Trophoblast cell (in vitro differentiated cells and primary cell): Measurements from ENCODE around the gene MAP3K12.

Experiments
- DNase-seq, 2 donors: peaks; one replicate each; pipeline ENCODE4 v3.0.0-alpha.2; 2016
- H2AFZ ChIP-seq: 2 replicates; pipeline ENCODE4 v1.6.1; 2013; ENCODE audit warnings: low read length, moderate library complexity, mild to moderate bottlenecking; ENCODE audit not compliant: insufficient read depth, poor library complexity
- H2AK5ac ChIP-seq: 2 replicates; pipeline ENCODE4 v1.6.1; 2013; ENCODE audit warnings: mild to moderate bottlenecking, low read length
- H2BK120ac ChIP-seq: 2 replicates; pipeline ENCODE4 v1.6.1; 2013; ENCODE audit warnings: low read length, mild to moderate bottlenecking, moderate library complexity; ENCODE audit not compliant: insufficient read depth, poor library complexity
- H2BK12ac ChIP-seq: 2 replicates; pipeline ENCODE4 v1.6.1; 2013; ENCODE audit warnings: mild to moderate bottlenecking, low read length, moderate library complexity
- H2BK5ac ChIP-seq: 2 replicates; pipeline ENCODE4 v1.6.1; 2013; ENCODE audit warnings: low read length, low read depth, moderate library complexity, mild to moderate bottlenecking; ENCODE audit not compliant: poor library complexity
- H3K14ac ChIP-seq: 2 replicates; pipeline ENCODE4 v1.6.1; 2013; ENCODE audit warnings: mild to moderate bottlenecking, low read length
- H3K18ac ChIP-seq: 2 replicates; pipeline ENCODE4 v1.6.1; 2013; ENCODE audit warnings: mild to moderate bottlenecking, low read length
- H3K23ac ChIP-seq: 2 replicates; pipeline ENCODE4 v1.6.1; 2013; ENCODE audit warnings: low read length
- H3K27ac ChIP-seq: 2 replicates; pipeline ENCODE4 v1.5.1; 2013; ENCODE audit warnings: low read depth, mild to moderate bottlenecking, inconsistent platforms, low read length, moderate library complexity
- H3K27me3 ChIP-seq: 2 replicates; pipeline ENCODE4 v1.6.1; 2013; ENCODE audit warnings: inconsistent platforms, mild to moderate bottlenecking, low read length, moderate library complexity; ENCODE audit not compliant: insufficient read depth
- H3K36me3 ChIP-seq, 2 experiments: 1 replicate in 1 of 2; 2 replicates in 1 of 2; pipeline ENCODE4 v1.6.1; 2013; ENCODE audit warnings: low read length in 2 of 2, mild to moderate bottlenecking in 2 of 2, moderate library complexity in 1 of 2; ENCODE audit not compliant: insufficient read depth in 2 of 2, control insufficient read depth in 1 of 2
- H3K4ac ChIP-seq: 2 replicates; pipeline ENCODE4 v1.6.1; 2013; ENCODE audit warnings: low read depth, mild to moderate bottlenecking, low read length, moderate library complexity
- H3K4me1 ChIP-seq, 2 experiments: 1 replicate in 1 of 2; 2 replicates in 1 of 2; pipeline ENCODE4 v1.6.1; 2013; ENCODE audit warnings: low read length in 2 of 2, mild to moderate bottlenecking in 2 of 2, moderate library complexity in 1 of 2; ENCODE audit not compliant: insufficient read depth in 2 of 2, control insufficient read depth in 1 of 2
- H3K4me2 ChIP-seq: 2 replicates; pipeline ENCODE4 v1.6.1; 2013; ENCODE audit warnings: inconsistent platforms, mild to moderate bottlenecking, low read length, moderate library complexity
- H3K4me3 ChIP-seq: 2 replicates; pipeline ENCODE4 v1.5.1; 2013; ENCODE audit warnings: mild to moderate bottlenecking, low read depth, low read length, inconsistent platforms
- H3K79me1 ChIP-seq: one replicate; pipeline ENCODE4 v1.6.1; 2013; ENCODE audit warnings: low read length
- H3K79me2 ChIP-seq: 2 replicates; pipeline ENCODE4 v1.6.1; 2013; ENCODE audit warnings: low read length, mild to moderate bottlenecking; ENCODE audit not compliant: control insufficient read depth, insufficient read depth, poor library complexity
- H3K9ac ChIP-seq: 2 replicates; pipeline ENCODE4 v1.6.1; 2013; ENCODE audit warnings: mild to moderate bottlenecking, low read length
- H3K9me3 ChIP-seq: 2 replicates; pipeline ENCODE4 v1.6.1; 2013; ENCODE audit warnings: low read depth, mild to moderate bottlenecking, control low read depth, inconsistent platforms, low read length; ENCODE audit not compliant: insufficient read depth
- H4K12ac ChIP-seq: 2 replicates; pipeline ENCODE4 v1.6.1; 2013; ENCODE audit warnings: low read depth, mild to moderate bottlenecking, low read length, moderate library complexity
- H4K8ac ChIP-seq: 2 replicates; pipeline ENCODE4 v1.6.1; 2013; ENCODE audit warnings: low read depth, mild to moderate bottlenecking, low read length, moderate library complexity
- H4K91ac ChIP-seq: one replicate; pipeline ENCODE4 v1.6.1; 2013; ENCODE audit warnings: low read depth, mild to moderate bottlenecking, low read length, moderate library complexity
- WGBS: extraction: QIAGEN DNeasy Blood & Tissue Kit; methylation state at CpG from one replicate; pipeline ENCODE4 v1.1.7; 2013; ENCODE audit warnings: missing lambda C conversion rate; ENCODE audit not compliant: insufficient read length, insufficient coverage; ENCODE audit errors: extremely low coverage; 5-methylcytosine and 5-hydroxymethylcytosine counted together

MAP3K12 gene

DNA sequence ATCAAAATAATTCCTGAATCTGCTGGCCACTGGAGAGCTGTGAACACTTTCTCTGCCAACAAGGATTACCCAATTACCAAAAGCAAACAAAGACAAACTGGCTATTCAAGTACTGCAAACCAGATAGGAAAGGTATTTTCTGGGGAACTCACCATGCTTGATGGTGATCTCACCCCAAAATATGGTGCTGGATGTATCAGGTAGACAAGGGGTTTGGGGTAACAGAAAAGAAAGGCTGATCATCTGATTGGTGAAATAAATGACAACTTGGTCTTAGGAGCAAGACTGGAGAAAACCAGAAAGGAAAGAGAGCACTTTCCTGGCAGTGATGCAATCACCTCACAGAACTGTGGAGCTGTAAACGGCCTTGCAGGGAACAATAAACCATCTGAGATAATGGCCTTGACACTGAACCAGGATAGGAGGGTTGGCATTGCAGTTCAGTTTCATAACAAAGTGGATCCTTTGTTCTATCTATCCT is 39.0 kb upstream of the MAP3K12 start:
- Histone ChIP-seq H3K23ac (no peak overlapping the region), H2BK5ac (no peak overlapping the region), H3K4me3 (no peak overlapping the region), H3K4me2 (no peak overlapping the region), H2AK5ac (no peak overlapping the region), H4K91ac (no peak overlapping the region), H3K79me2 (no peaks in the 10 kb centered on the region), H3K79me1 (no peaks in the 10 kb centered on the region), H3K14ac (no peak overlapping the region), H3K4me1 (peaks cover 0 to 3% of the 10 kb centered on the region in 2 experiments), H2AFZ (no peak overlapping the region), H4K8ac (no peak overlapping the region), H3K4ac (no peak overlapping the region), H3K9me3 (no peaks in the 10 kb centered on the region), H3K18ac (no peak overlapping the region), H3K27ac (no peak overlapping the region), H3K36me3 (peaks cover 8 to 18% of the 10 kb centered on the region in 2 experiments), H4K12ac (no peak overlapping the region), H3K9ac (no peak overlapping the region), H3K27me3 (no peaks in the 10 kb centered on the region), H2BK120ac (no peak overlapping the region), H2BK12ac (no peak overlapping the region)
- DNase-seq = peak; percentile 17 to 59
- WGBS = no CpG with 5 or more reads among the region's 1 CpG

GRCh38 chr12:53536962-53537361 is 37.7 kb upstream of the MAP3K12 start:
- Histone ChIP-seq H4K91ac (no peak overlapping the region), H2BK120ac (no peak overlapping the region), H3K4me1 (peaks cover 0 to 3% of the 10 kb centered on the region in 2 experiments), H4K12ac (no peak overlapping the region), H3K9me3 (no peaks in the 10 kb centered on the region), H3K9ac (no peak overlapping the region), H3K27me3 (no peaks in the 10 kb centered on the region), H3K27ac (no peak overlapping the region), H2AFZ (no peak overlapping the region), H3K4ac (no peak overlapping the region), H3K4me2 (no peak overlapping the region), H2BK5ac (no peak overlapping the region), H3K36me3 (peaks cover 15 to 27% of the 10 kb centered on the region in 2 experiments), H3K79me2 (no peaks in the 10 kb centered on the region), H2AK5ac (no peak overlapping the region), H3K23ac (no peak overlapping the region), H2BK12ac (no peak overlapping the region), H4K8ac (no peak overlapping the region), H3K4me3 (no peak overlapping the region), H3K18ac (no peak overlapping the region), H3K79me1 (no peaks in the 10 kb centered on the region), H3K14ac (no peak overlapping the region)
- WGBS = no CpG with 5 or more reads among the region's 3 CpGs
- DNase-seq = no peak

GRCh38 chr12:53533471-53533870 is 34.2 kb upstream of the MAP3K12 start:
- Histone ChIP-seq H2BK120ac (no peak overlapping the region), H3K27me3 (no peaks in the 10 kb centered on the region), H4K12ac (no peak overlapping the region), H4K91ac (no peak overlapping the region), H3K79me1 (no peaks in the 10 kb centered on the region), H3K4me2 (no peak overlapping the region), H3K14ac (no peak overlapping the region), H3K4me3 (no peak overlapping the region), H3K27ac (no peak overlapping the region), H4K8ac (no peak overlapping the region), H3K18ac (no peak overlapping the region), H2BK5ac (no peak overlapping the region), H3K4me1 (peaks cover 0 to 3% of the 10 kb centered on the region in 2 experiments), H2BK12ac (no peak overlapping the region), H3K9ac (no peak overlapping the region), H3K36me3 (peaks cover 22 to 27% of the 10 kb centered on the region in 2 experiments), H3K9me3 (no peaks in the 10 kb centered on the region), H3K79me2 (no peaks in the 10 kb centered on the region), H2AFZ (no peak overlapping the region), H3K23ac (no peak overlapping the region), H3K4ac (no peak overlapping the region), H2AK5ac (no peak overlapping the region)
- DNase-seq = peak in 1 of 2 donors; percentile 4
- WGBS = no CpG with 5 or more reads among the region's 2 CpGs

GRCh38 chr12:53532524-53533445 is 33.5 kb upstream of the MAP3K12 start:
- Histone ChIP-seq H3K27me3 (no peaks in the 10 kb centered on the region), H2BK5ac (no peak overlapping the region), H4K91ac (no peak overlapping the region), H2AK5ac (no peak overlapping the region), H3K79me2 (no peaks in the 10 kb centered on the region), H3K79me1 (no peaks in the 10 kb centered on the region), H3K4me3 (no peak overlapping the region), H3K4ac (no peak overlapping the region), H3K18ac (no peak overlapping the region), H4K12ac (no peak overlapping the region), H2AFZ (no peak overlapping the region), H3K4me1 (no peaks in the 10 kb centered on the region), H2BK12ac (no peak overlapping the region), H3K9ac (no peak overlapping the region), H4K8ac (no peak overlapping the region), H2BK120ac (no peak overlapping the region), H3K9me3 (no peaks in the 10 kb centered on the region), H3K4me2 (no peak overlapping the region), H3K14ac (no peak overlapping the region), H3K36me3 (peaks cover 23 to 27% of the 10 kb centered on the region in 2 experiments), H3K23ac (no peak overlapping the region), H3K27ac (no peak overlapping the region)
- DNase-seq = no peak
- WGBS = no CpG with 5 or more reads among the region's 7 CpGs
